Sigmoid colon (tissue), 4 donors: ENCODE data around the gene GIMAP5.

Source experiments
- CTCF ChIP-seq, 4 experiments: fragments of 450-650 bp in 3 of 4; fragments of 200-600 bp in 1 of 4; IDR thresholded peaks; one replicate each; pipeline ENCODE4 v1.5.1; 2016 to 2019; ENCODE audit warnings: antibody characterized with exemption in 4 of 4, mild to moderate bottlenecking in 3 of 4, moderate library complexity in 2 of 4
- POLR2A ChIP-seq, 2 donors: fragments of 450-650 bp; IDR thresholded peaks; one replicate each; pipeline ENCODE4 v1.6.1; 2016; ENCODE audit warnings: antibody characterized with exemption in 2 of 2, mild to moderate bottlenecking in 2 of 2, moderate library complexity in 2 of 2
- POLR2AphosphoS5 ChIP-seq, 4 donors: sonication (generic); formaldehyde crosslinking; IDR thresholded peaks; one replicate each; pipeline ENCODE4 v1.6.1; 2017; ENCODE audit warnings: antibody characterized with exemption in 4 of 4

- no peak for TF ChIP-seq CTCF (IDR thresholded peaks at IDR 0.05)
- no peak for TF ChIP-seq POLR2AphosphoS5 (IDR thresholded peaks at IDR 0.05)
- no peak for TF ChIP-seq POLR2A (IDR thresholded peaks at IDR 0.05)
Observed at GRCh38 chr7:150742286-150742968, 5.2 kb downstream of the GIMAP5 start.
